ENCODE data around the gene CREBRF.

GRCh38 chr5:173016598-173017046, 39.5 kb upstream of the CREBRF start:
- no peak for TF ChIP-seq CTCF (IDR thresholded peaks at IDR 0.05; ENCODE audit: insufficient read depth, low read depth, low read length)
- TF ChIP-seq EZH2 (IDR thresholded peaks at IDR 0.05; ENCODE audit: insufficient read depth, low read length): no peak
